ENCODE data around the gene RBSN.

- TF ChIP-seq, protein P1, sequence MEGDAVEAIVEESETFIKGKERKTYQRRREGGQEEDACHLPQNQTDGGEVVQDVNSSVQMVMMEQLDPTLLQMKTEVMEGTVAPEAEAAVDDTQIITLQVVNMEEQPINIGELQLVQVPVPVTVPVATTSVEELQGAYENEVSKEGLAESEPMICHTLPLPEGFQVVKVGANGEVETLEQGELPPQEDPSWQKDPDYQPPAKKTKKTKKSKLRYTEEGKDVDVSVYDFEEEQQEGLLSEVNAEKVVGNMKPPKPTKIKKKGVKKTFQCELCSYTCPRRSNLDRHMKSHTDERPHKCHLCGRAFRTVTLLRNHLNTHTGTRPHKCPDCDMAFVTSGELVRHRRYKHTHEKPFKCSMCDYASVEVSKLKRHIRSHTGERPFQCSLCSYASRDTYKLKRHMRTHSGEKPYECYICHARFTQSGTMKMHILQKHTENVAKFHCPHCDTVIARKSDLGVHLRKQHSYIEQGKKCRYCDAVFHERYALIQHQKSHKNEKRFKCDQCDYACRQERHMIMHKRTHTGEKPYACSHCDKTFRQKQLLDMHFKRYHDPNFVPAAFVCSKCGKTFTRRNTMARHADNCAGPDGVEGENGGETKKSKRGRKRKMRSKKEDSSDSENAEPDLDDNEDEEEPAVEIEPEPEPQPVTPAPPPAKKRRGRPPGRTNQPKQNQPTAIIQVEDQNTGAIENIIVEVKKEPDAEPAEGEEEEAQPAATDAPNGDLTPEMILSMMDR (IDR thresholded peaks at IDR 0.05), result no peak
- TF ChIP-seq POLR2AphosphoS5 (IDR thresholded peaks at IDR 0.05; ENCODE audit: insufficient read depth in 1 of 2, low read depth in 1 of 2) (no peak), POLR2A (IDR thresholded peaks at IDR 0.05) (no peak)
Measured at GRCh38 chr3:15042936-15043335, 56.0 kb downstream of the RBSN start.

Measured in vagina (tissue), 2 donors.